Measurements from ENCODE around the gene NCR3LG1.

Gene NCR3LG1

DNA sequence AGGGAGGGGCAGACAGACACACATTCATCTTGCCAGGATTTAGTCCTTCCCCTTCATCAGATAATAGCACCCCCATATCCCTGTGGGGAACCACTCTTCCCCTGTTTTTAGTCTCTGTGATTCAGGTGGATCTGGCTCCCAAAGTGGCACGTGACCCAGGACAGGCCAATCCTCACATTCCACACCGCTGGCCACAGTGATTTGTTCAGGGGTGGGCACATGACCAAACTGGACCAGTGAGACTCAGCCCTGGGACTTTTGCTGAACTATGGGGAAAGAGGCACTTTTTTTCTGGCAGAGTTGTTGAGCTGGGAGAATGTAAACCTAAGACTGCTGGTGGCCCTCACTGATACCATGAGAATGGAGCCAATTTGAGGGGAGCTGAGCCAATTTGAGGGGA, 56.0 kb downstream of the NCR3LG1 start:
- TF ChIP-seq Cebpa-rat (IDR thresholded peaks at IDR 0.05) = no peak
- Histone ChIP-seq H3K27me3 (no peaks in the 10 kb centered on the region), H3K9me3 (replicated peaks in 1 of 11) (no peaks in the 10 kb centered on the region), H3K36me3 (no peaks in the 10 kb centered on the region), H3K4me1 (peaks cover 25 to 65% (median 57%) of the 10 kb centered on the region in 10 experiments), H4K20me1 (no peaks in the 10 kb centered on the region), H3K9ac (no peak overlapping the region), H3K4me2 (peak overlapping the region; percentile 3 to 92 (median 83); a peak in 18 of 22 replicates), H3K27ac (peak overlapping the region in 4 of 11 experiments; percentile 63 to 71 (median 68); a peak in 2 of 22 replicates), H3K4me3 (no peak overlapping the region)

DNA sequence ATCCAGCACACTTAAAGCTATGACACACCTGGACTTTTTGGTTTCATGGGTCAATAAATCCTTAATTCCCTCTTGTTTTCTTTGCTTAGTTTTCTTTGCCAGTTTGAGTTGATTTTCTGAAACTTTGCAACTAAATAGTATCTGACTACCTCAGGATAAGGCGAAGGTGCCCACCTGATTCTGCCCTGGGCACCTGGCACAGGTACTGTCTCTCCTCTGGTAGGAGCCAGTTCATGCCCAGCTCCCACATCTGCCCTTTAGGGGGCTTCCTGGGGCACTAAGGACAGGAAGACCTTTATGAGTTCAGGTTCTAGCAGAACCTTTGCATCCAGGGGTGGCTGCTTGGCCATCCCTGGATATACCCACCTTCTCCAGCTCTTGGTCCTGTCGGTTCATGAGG, 56.4 kb downstream of the NCR3LG1 start:
- Histone ChIP-seq H4K20me1 (no peaks in the 10 kb centered on the region), H3K27ac (no peak overlapping the region), H3K4me3 (no peak overlapping the region), H3K9ac (no peak overlapping the region), H3K4me2 (peak overlapping the region in 4 of 11 experiments; percentile 83 to 92 (median 84); a peak in 7 of 22 replicates), H3K4me1 (peaks cover 25 to 62% (median 57%) of the 10 kb centered on the region in 10 experiments), H3K9me3 (replicated peaks in 1 of 11) (no peaks in the 10 kb centered on the region), H3K27me3 (no peaks in the 10 kb centered on the region), H3K36me3 (no peaks in the 10 kb centered on the region)
- TF ChIP-seq Cebpa-rat (IDR thresholded peaks at IDR 0.05) = no peak

DNA sequence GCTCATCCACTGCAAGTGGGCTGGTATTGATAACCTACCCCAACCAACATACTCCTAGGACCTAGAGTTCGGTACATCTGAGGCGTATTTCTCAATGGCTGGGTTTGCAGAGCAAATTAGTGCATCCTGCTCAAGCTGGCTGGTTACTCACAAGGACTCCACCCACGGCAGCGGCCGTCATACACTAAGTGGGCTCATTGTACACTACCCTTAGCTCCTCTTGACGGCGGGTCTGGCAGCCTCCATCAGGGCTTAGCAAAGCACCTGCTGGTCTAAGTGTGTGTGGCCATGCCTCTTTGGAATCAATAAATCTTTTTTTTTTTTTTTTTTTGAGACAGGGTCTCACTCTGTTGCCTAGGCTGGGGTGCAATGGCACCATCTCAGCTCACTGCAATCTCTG, 57.0 kb downstream of the NCR3LG1 start:
- H3K9me3 ChIP-seq (replicated peaks in 1 of 11) = no peaks in the 10 kb centered on the region
- no peaks in the 10 kb centered on the region for H3K36me3 ChIP-seq
- no peaks in the 10 kb centered on the region for H4K20me1 ChIP-seq
- H3K27ac ChIP-seq = no peak overlapping the region
- no peak overlapping the region for H3K9ac ChIP-seq
- H3K4me1 ChIP-seq = peaks cover 25 to 58% (median 54%) of the 10 kb centered on the region in 10 experiments
- no peak overlapping the region for H3K4me3 ChIP-seq
- TF ChIP-seq Cebpa-rat (IDR thresholded peaks at IDR 0.05) = no peak
- H3K4me2 ChIP-seq = no peak overlapping the region
- no peaks in the 10 kb centered on the region for H3K27me3 ChIP-seq

DNA sequence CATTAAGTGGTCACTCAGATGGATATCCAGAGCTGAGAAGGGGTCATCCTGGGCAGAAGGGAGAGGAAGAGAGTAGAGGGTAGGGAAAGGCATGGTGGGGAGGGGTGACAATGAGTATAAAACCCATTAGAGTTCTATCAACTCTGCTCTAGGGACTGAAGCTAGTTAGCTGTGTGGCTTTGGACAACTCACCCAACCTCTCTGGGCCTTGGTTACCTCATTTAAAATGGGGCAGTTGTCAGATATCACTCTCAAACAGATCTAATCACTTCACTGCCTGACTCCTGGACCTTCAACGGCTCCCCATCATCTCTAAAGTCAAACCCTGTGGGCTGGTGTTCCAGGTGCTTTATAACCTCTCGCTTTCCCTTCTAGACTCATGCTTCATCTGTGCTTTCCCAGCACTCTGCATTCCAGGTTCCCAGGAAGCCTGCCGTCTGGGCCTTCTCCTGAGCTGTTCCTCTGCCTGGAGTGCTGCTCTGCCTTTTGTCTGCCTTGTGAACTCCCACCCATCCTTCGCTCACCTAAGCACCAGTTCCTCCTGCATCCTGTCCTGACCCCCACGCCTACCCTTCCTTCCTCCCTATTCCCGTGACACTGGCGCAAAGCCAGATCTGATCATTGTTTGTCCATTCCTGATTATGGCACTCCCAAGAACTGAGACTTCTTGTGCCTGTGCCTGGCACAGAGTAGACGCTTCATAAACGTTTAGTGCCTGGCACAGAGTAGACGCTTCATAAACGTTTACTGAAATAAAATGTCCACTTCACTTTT, 59.2 kb downstream of the NCR3LG1 start:
- H3K4me3 ChIP-seq = no peak overlapping the region
- no peaks in the 10 kb centered on the region for H3K36me3 ChIP-seq
- peaks cover 12 to 49% (median 40%) of the 10 kb centered on the region in 10 experiments for H3K4me1 ChIP-seq
- no peak overlapping the region; a peak in 1 of 22 replicates for H3K9ac ChIP-seq
- no peak overlapping the region for H3K27ac ChIP-seq
- H3K4me2 ChIP-seq = peak overlapping the region; percentile 2 to 63 (median 47); a peak in 21 of 22 replicates
- TF ChIP-seq Cebpa-rat (IDR thresholded peaks at IDR 0.05) = no peak
- H3K27me3 ChIP-seq = no peaks in the 10 kb centered on the region
- H4K20me1 ChIP-seq = no peaks in the 10 kb centered on the region
- H3K9me3 ChIP-seq (replicated peaks in 1 of 11) = no peaks in the 10 kb centered on the region

DNA sequence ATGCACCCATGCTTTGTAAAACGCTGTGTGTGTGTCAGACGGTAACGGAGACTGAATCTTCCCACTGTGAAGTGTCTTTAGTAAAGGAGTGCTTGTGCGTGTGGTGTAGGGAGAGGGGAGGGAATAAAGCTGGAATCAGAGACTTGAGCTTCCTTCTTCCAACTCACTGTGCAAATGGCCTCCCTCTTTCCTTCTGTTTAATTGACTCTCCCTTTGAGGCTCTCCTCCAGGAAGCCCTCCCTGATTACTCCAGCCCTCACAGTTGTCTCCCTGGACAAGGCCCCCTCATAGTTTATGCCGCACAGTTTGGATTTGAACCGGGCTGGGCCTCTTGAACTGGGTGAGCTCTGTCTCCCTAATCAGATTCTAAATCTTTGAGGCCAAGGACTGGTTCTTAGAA, 59.8 kb downstream of the NCR3LG1 start:
- no peak for TF ChIP-seq Cebpa-rat (IDR thresholded peaks at IDR 0.05)
- H3K4me1 ChIP-seq = peaks cover 8 to 43% (median 34%) of the 10 kb centered on the region in 10 experiments
- H3K27ac ChIP-seq = no peak overlapping the region

DNA sequence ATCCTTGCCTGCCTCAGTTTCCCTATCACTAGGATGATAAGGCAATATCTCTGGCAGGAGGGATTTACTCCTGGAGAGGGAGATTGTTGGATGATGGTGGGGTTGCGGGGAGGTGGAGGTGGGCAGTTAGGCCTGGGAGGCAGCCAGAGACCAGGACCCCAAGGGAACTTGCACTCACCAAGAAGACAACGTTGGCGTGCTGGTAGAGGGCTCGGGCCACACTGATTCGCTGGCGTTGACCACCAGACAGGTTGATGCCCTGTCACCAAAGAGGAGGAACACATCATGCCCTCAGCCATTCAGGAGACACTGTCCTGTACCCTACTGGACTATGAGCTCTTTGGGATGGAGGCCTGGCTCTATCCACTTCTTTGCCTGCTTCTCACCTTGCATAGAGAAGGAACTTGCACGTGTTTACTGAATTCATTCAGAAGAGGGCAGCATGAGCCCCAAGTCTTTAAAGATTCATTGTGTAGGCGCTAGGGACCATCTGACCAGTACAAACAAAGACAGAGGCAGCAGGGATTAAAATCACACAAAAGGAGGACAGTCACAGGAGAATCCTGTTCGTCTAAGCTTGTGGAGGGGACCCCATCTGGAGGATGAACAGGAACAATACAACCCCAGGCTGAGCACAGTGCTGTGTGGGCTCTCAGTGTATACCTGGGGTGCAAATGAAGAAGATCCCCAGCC, 61.0 kb downstream of the NCR3LG1 start:
- H3K4me2 ChIP-seq = no peak overlapping the region
- H3K27me3 ChIP-seq = no peaks in the 10 kb centered on the region
- H3K9me3 ChIP-seq (replicated peaks in 1 of 11) = no peaks in the 10 kb centered on the region
- H4K20me1 ChIP-seq = no peaks in the 10 kb centered on the region
- H3K27ac ChIP-seq = no peak overlapping the region
- H3K4me3 ChIP-seq = no peak overlapping the region
- H3K4me1 ChIP-seq = peaks cover 8 to 31% (median 22%) of the 10 kb centered on the region in 10 experiments; a peak in 18 of 20 replicates
- no peak overlapping the region for H3K9ac ChIP-seq
- H3K36me3 ChIP-seq = no peaks in the 10 kb centered on the region
- no peak for TF ChIP-seq Cebpa-rat (IDR thresholded peaks at IDR 0.05)

More for the DNA sequence above, 59.8 kb downstream of the NCR3LG1 start:
- H4K20me1 ChIP-seq = no peaks in the 10 kb centered on the region
- peak overlapping the region; percentile 2 to 63 (median 47); a peak in 21 of 22 replicates for H3K4me2 ChIP-seq
- H3K36me3 ChIP-seq = no peaks in the 10 kb centered on the region
- H3K27me3 ChIP-seq = no peaks in the 10 kb centered on the region
- 0 out of 22 replicates have a peak overlapping the region, but pooled peaks of 1 of the 11 experiments have one; percentile 14 for H3K9ac ChIP-seq
- no peaks in the 10 kb centered on the region for H3K9me3 ChIP-seq (replicated peaks in 1 of 11)
- H3K4me3 ChIP-seq = no peak overlapping the region

DNA sequence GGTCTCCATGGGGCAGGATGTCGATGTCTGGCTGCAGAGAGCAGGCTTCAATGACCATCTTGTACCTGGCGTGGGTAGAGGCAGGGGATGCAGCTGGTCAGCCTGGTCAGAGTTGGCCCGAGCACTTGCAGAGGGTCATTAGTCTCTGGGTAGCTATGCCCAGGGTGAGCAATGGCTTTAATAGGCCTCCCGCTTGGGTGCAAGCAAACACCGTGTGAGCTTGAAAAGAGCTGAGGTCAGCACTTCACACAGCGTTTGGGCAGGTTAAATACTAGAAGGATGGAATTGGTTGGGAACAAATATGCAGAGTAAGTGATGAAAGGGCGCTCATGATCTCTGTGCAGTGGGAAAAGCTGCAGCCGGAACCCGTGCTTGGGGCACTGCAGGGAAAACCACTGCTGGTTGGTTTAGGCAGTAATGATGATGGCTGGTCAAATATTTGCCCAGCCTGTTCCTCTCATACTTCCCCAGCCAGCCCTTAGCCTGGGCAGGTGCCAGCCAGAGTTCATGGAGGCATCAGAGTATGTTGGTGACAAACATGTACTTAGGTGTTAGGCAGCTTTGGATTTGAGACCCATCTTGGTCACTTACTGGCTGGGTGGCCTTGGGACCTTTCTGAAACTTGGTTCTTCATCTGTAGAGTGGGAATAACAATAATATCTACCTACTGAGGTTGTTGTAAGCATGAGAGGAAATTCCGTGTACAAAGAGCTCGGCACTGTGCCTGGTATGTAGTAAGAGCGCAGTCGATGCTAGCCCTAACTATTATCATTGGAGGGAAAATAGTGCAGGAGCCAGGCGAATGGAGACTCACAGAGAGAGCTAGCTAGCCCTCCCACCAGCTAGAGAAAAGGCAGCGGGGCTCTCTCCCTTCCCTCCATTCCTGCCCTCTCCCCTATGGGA, 62.1 kb downstream of the NCR3LG1 start:
- H3K9ac ChIP-seq = no peak overlapping the region
- H3K27me3 ChIP-seq = no peaks in the 10 kb centered on the region
- H3K9me3 ChIP-seq (replicated peaks in 1 of 11) = no peaks in the 10 kb centered on the region
- H3K4me2 ChIP-seq = peak overlapping the region in 3 of 11 experiments; percentile 5 to 19 (median 13); a peak in 1 of 22 replicates
- no peak overlapping the region for H3K27ac ChIP-seq
- no peak for TF ChIP-seq Cebpa-rat (IDR thresholded peaks at IDR 0.05)
- H4K20me1 ChIP-seq = no peaks in the 10 kb centered on the region
- H3K4me3 ChIP-seq = no peak overlapping the region
- peaks cover 8 to 27% (median 22%) of the 10 kb centered on the region in 10 experiments; a peak in 18 of 20 replicates for H3K4me1 ChIP-seq
- no peaks in the 10 kb centered on the region for H3K36me3 ChIP-seq

DNA sequence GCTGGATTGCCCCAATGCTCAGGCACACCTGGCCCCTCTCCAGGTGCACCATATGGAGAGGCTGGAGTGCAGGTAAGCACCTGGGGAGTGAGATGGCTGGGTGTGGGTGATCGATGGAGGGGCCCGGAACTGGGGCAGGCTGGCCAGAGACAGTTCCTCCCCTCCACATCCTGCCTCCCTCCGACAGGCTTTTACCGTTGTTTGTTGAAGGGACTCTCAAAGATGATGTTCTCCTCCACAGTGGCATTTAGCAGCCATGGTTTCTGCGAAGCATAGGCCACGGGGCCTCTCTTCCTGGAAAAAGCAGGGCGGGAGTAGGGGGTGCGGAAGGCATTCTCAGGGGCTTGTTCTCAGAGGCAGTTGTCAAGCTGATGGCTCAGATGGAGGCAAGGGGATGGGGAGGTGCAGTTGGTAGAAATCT, 62.7 kb downstream of the NCR3LG1 start:
- Histone ChIP-seq H3K4me1 (peaks cover 12 to 34% (median 29%) of the 10 kb centered on the region in 10 experiments; a peak in 18 of 20 replicates), H3K4me2 (peak overlapping the region in 3 of 11 experiments; percentile 5 to 19 (median 13); a peak in 3 of 22 replicates), H3K27me3 (no peaks in the 10 kb centered on the region), H3K4me3 (no peak overlapping the region), H3K9me3 (replicated peaks in 1 of 11) (no peaks in the 10 kb centered on the region), H3K27ac (no peak overlapping the region), H3K9ac (no peak overlapping the region), H3K36me3 (no peaks in the 10 kb centered on the region), H4K20me1 (no peaks in the 10 kb centered on the region)
- TF ChIP-seq Cebpa-rat (IDR thresholded peaks at IDR 0.05) = no peak
